AG04449 (cell line): ENCODE measurements around the gene BLTP3A.

Source experiments
- CTCF ChIA-PET: fragments of 350-600 bp; formaldehyde crosslinking; extraction: SDS; loops from one replicate; lab custom pipeline; 2021; ENCODE audit warnings: antibody characterized with exemption; lab: Yijun Ruan, JAX
- POLR2A ChIA-PET: fragments of 400-600, 350-600 bp; formaldehyde crosslinking; extraction: SDS; loops from one replicate; lab custom pipeline; 2020; ENCODE audit warnings: antibody characterized with exemption, inconsistent platforms; lab: Yijun Ruan, JAX
- DNase-seq: peaks from one replicate; pipeline ENCODE4 v3.0.0-alpha.2; 2010; ENCODE audit warnings: low read depth, low spot score
- H3K4me3 ChIP-seq: 2 replicates; pipeline ENCODE4 v1.5.1; 2011; ENCODE audit warnings: low read depth, mild to moderate bottlenecking, control low read depth, low read length
- CTCF ChIP-seq: IDR thresholded peaks from one replicate; pipeline ENCODE4 v1.5.1; 2011; ENCODE audit warnings: mild to moderate bottlenecking, moderate library complexity, low read length, control low read depth, inconsistent platforms; ENCODE audit not compliant: insufficient read depth; ENCODE audit errors: missing control alignments

BLTP3A gene

GRCh38 chr6:34839666-34840352 lies 47.9 kb downstream of the BLTP3A start:
- TF ChIP-seq CTCF, result no peak
- DNase-seq, result no peak
- no peak overlapping the region for H3K4me3 ChIP-seq
- ChIA-PET CTCF (no interaction called here), POLR2A (no interaction called here)
